Omental fat pad (tissue), 4 donors: ENCODE data around the gene NFIX. TPM values are rescaled to one million over a fixed set of nuclear protein-coding genes. Genes with fewer than 3 reads are reported as not detected.
A peak's percentile ranks its signal among the peaks of the same experiment; 100 is the strongest.

Source experiments
- ATAC-seq: fragments of 150-250 bp; one replicate; pipeline ENCODE4 v1.9.1; 2016; ENCODE audit warnings: mild to moderate bottlenecking, moderate library complexity; ENCODE audit not compliant: low FRiP score
- DNase-seq: peaks from one replicate; pipeline ENCODE4 v3.0.0-alpha.2; 2019; ENCODE audit warnings: low spot score
- CTCF ChIP-seq, 3 donors: fragments of 450-650 bp; IDR thresholded peaks; one replicate each; pipeline ENCODE4 v1.5.1; 2016 to 2017; ENCODE audit warnings: antibody characterized with exemption in 3 of 3, mild to moderate bottlenecking in 3 of 3, moderate library complexity in 2 of 3
- total RNA-seq, 4 donors: library from RNA; depleted of rRNA; stranded (reverse); fragments of >200 nt; gene quantifications; one replicate each; pipeline ENCODE4 v1.1.0, GENCODE V29; 2016

NFIX gene
- total RNA-seq, 4 donors from 2014 or later: 39.5 to 53.1 (median 43.0) TPM

GRCh38 chr19:13054626-13055212, 59.4 kb downstream of the NFIX start:
- TF ChIP-seq CTCF (IDR thresholded peaks at IDR 0.05): no peak
- ATAC-seq: peak; percentile 15
- no peak for DNase-seq

GRCh38 chr19:13055213-13056051, 60.2 kb downstream of the NFIX start:
- ATAC-seq: peak; percentile 69
- TF ChIP-seq CTCF (IDR thresholded peaks at IDR 0.05): no peak
- DNase-seq: no peak

- peak; percentile 62 for DNase-seq
- ATAC-seq: peak; percentile 63
- no peak for TF ChIP-seq CTCF (IDR thresholded peaks at IDR 0.05)
These were observed 60.9 kb downstream of the NFIX start for GRCh38 chr19:13056052-13056660.

GRCh38 chr19:13057147-13057572, 61.9 kb downstream of the NFIX start:
- ATAC-seq: no peak
- TF ChIP-seq CTCF (IDR thresholded peaks at IDR 0.05): no peak
- DNase-seq: no peak

GRCh38 chr19:13057744-13058143, 62.5 kb downstream of the NFIX start:
- TF ChIP-seq CTCF (IDR thresholded peaks at IDR 0.05): no peak
- ATAC-seq (no peak), DNase-seq (no peak)

- ATAC-seq: no peak
- no peak for TF ChIP-seq CTCF (IDR thresholded peaks at IDR 0.05)
- no peak for DNase-seq
These were observed 63.8 kb downstream of the NFIX start for GRCh38 chr19:13058951-13059660.
